GM12878 (cell line): ENCODE results near the gene C3orf33.

Experiments
- CREB1 ChIP-seq: IDR thresholded peaks from 2 replicates; pipeline ENCODE4 v1.6.1; 2012; ENCODE audit warnings: low read depth, mild to moderate bottlenecking, inconsistent platforms
- NR2C2 ChIP-seq: IDR thresholded peaks from 2 replicates; pipeline ENCODE4 v1.6.1; 2011; ENCODE audit warnings: borderline replicate concordance, low read depth; ENCODE audit not compliant: control insufficient read depth, insufficient read length
- POLR2A ChIP-seq: IDR thresholded peaks from 2 replicates; pipeline ENCODE4 v1.6.1; 2011; ENCODE audit warnings: low read depth, mild to moderate bottlenecking, low read length
- SP1 ChIP-seq: IDR thresholded peaks from one replicate; pipeline ENCODE4 v1.6.1; 2011; ENCODE audit warnings: low read depth, low read length
- SPI1 ChIP-seq: IDR thresholded peaks from 2 replicates; pipeline ENCODE4 v1.6.1; 2011; ENCODE audit warnings: low read depth, mild to moderate bottlenecking, low read length, moderate library complexity, borderline replicate concordance; ENCODE audit not compliant: insufficient read depth
- TAF1 ChIP-seq: IDR thresholded peaks from 2 replicates; pipeline ENCODE4 v1.6.1; 2011; ENCODE audit warnings: mild to moderate bottlenecking, low read depth, low read length, borderline replicate concordance
- TCF7 ChIP-seq: IDR thresholded peaks from 2 replicates; pipeline ENCODE4 v1.6.1; 2014; ENCODE audit warnings: antibody characterized with exemption, borderline replicate concordance
- YY1 ChIP-seq: IDR thresholded peaks from 2 replicates; pipeline ENCODE4 v1.6.1; 2011; ENCODE audit warnings: low read depth, mild to moderate bottlenecking, low read length
- ZNF24 ChIP-seq: fragments of 450-650 bp; IDR thresholded peaks from 2 replicates; pipeline ENCODE4 v1.6.1; 2017; ENCODE audit warnings: antibody characterized with exemption, mild to moderate bottlenecking
- TF ChIP-seq, protein P1 (sequence below), 3 experiments: IDR thresholded peaks in 2 of 3; conservative IDR thresholded peaks in 1 of 3; 2 replicates each; pipeline ENCODE4 v1.5.1; 2011; ENCODE audit warnings: low read depth in 3 of 3, low read length in 3 of 3, mild to moderate bottlenecking in 3 of 3, control low read depth in 2 of 3, moderate library complexity in 2 of 3, inconsistent platforms in 1 of 3, mixed read lengths in 1 of 3; ENCODE audit not compliant: control insufficient read depth in 2 of 3, insufficient read depth in 1 of 3; ENCODE audit errors: extremely low read depth in 1 of 3
- TF ChIP-seq, protein P2 (sequence below): fragments of 450-650 bp; IDR thresholded peaks from 2 replicates; pipeline ENCODE4 v1.6.1; 2017; ENCODE audit warnings: mild to moderate bottlenecking, low read depth, inconsistent platforms; ENCODE audit not compliant: poor library complexity, severe bottlenecking

DNA sequence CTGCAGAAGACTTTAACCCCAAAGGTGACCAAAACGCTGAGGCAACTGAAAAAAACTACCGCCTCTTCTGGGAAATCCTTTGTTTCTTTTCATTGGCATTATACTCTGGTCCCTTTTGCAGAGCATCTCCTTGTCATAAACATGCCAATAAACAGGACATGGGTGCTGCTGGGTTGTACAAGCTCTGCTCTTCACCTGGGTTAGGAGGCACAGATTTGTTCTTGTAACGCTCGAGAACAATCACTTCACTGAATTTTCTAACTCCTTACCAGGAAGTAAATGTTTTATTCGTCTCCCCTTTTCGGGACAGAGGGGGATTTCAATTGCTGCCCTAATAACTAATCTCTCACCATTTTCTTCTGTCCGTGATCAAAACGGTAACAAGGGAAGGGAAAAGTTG lies 62.5 kb downstream of the C3orf33 start:
- TF ChIP-seq, protein P1, sequence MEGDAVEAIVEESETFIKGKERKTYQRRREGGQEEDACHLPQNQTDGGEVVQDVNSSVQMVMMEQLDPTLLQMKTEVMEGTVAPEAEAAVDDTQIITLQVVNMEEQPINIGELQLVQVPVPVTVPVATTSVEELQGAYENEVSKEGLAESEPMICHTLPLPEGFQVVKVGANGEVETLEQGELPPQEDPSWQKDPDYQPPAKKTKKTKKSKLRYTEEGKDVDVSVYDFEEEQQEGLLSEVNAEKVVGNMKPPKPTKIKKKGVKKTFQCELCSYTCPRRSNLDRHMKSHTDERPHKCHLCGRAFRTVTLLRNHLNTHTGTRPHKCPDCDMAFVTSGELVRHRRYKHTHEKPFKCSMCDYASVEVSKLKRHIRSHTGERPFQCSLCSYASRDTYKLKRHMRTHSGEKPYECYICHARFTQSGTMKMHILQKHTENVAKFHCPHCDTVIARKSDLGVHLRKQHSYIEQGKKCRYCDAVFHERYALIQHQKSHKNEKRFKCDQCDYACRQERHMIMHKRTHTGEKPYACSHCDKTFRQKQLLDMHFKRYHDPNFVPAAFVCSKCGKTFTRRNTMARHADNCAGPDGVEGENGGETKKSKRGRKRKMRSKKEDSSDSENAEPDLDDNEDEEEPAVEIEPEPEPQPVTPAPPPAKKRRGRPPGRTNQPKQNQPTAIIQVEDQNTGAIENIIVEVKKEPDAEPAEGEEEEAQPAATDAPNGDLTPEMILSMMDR (IDR thresholded peaks at IDR 0.05 in 2 of 3, conservative IDR thresholded peaks at IDR 0.05 in 1 of 3; ENCODE audit: control insufficient read depth in 2 of 3, extremely low read depth in 1 of 3, insufficient read depth in 1 of 3, low read depth in 3 of 3, low read length in 3 of 3), result no peak
- TF ChIP-seq TAF1, result no peak
- TF ChIP-seq YY1, result no peak
- TF ChIP-seq TCF7, result no peak
- no peak for TF ChIP-seq POLR2A
- no peak for TF ChIP-seq SPI1
- TF ChIP-seq NR2C2, result no peak
- TF ChIP-seq CREB1, result no peak
- TF ChIP-seq, protein P2, sequence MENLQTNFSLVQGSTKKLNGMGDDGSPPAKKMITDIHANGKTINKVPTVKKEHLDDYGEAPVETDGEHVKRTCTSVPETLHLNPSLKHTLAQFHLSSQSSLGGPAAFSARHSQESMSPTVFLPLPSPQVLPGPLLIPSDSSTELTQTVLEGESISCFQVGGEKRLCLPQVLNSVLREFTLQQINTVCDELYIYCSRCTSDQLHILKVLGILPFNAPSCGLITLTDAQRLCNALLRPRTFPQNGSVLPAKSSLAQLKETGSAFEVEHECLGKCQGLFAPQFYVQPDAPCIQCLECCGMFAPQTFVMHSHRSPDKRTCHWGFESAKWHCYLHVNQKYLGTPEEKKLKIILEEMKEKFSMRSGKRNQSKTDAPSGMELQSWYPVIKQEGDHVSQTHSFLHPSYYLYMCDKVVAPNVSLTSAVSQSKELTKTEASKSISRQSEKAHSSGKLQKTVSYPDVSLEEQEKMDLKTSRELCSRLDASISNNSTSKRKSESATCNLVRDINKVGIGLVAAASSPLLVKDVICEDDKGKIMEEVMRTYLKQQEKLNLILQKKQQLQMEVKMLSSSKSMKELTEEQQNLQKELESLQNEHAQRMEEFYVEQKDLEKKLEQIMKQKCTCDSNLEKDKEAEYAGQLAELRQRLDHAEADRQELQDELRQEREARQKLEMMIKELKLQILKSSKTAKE, result no peak
- TF ChIP-seq ZNF24, result no peak
- no peak for TF ChIP-seq SP1
